Fibroblast of lung (primary cell): Measurements from ENCODE around the gene FKBP1A.
"Not testable (repeated sequence)": the region's sequence is repeated elsewhere in the genome, so short reads cannot be mapped to it uniquely, and the experiment has no call there.

Source experiments
- EZH2 ChIP-seq: IDR thresholded peaks from 2 replicates; pipeline ENCODE4 v1.5.1; 2012; ENCODE audit warnings: low read length, control low read depth, mild to moderate bottlenecking; ENCODE audit errors: missing control alignments
- TF ChIP-seq, protein P1 (sequence below), 2 donors: IDR thresholded peaks in 1 of 2; conservative IDR thresholded peaks in 1 of 2; 1 replicate in 1 of 2; 2 replicates in 1 of 2; pipeline ENCODE4 v1.5.1; 2011 to 2012; ENCODE audit warnings: low read length in 2 of 2, control low read depth in 1 of 2, inconsistent platforms in 1 of 2, low read depth in 1 of 2, mild to moderate bottlenecking in 1 of 2

DNA sequence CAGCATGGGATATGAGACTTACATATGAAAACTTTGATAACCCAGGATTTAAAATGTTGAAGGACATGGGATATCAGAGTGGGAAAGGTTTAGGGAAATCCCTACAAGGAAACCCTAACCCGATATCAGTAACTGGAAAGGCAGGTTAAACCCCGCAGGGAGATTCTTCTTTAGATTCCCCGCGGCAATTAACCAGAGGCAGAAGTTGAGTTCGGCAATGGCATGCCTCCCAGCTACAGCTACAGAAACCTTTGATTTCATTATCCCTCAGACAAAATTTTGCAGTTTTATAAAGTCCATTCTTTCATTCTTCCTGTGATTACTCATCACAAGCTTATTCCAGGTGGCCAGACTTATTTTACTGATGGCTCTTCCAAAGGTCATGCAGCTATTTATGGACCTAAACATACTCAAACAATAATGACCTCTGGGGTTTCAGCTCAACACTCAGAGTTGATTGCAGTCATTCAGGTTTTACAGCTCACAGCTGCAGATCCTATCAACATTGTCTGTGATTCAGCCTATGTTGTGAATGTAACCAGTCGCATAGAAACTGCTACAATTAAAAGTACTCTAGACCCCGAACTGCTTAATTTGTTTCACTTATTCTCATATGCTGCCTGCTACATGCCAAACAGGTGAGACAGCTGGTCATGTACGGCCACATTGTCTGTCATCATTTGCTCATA is 7.0 kb upstream of the FKBP1A start:
- TF ChIP-seq, protein P1, sequence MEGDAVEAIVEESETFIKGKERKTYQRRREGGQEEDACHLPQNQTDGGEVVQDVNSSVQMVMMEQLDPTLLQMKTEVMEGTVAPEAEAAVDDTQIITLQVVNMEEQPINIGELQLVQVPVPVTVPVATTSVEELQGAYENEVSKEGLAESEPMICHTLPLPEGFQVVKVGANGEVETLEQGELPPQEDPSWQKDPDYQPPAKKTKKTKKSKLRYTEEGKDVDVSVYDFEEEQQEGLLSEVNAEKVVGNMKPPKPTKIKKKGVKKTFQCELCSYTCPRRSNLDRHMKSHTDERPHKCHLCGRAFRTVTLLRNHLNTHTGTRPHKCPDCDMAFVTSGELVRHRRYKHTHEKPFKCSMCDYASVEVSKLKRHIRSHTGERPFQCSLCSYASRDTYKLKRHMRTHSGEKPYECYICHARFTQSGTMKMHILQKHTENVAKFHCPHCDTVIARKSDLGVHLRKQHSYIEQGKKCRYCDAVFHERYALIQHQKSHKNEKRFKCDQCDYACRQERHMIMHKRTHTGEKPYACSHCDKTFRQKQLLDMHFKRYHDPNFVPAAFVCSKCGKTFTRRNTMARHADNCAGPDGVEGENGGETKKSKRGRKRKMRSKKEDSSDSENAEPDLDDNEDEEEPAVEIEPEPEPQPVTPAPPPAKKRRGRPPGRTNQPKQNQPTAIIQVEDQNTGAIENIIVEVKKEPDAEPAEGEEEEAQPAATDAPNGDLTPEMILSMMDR (conservative IDR thresholded peaks at IDR 0.05 in 1 of 2, IDR thresholded peaks at IDR 0.05 in 1 of 2; ENCODE audit: low read depth in 1 of 2, low read length in 2 of 2) = not testable (repeated sequence)
- not testable (repeated sequence) for TF ChIP-seq EZH2
